Stimulated activated CD8-positive, alpha-beta memory T cell treated with anti-CD3 and anti-CD28 coated beads, Interleukin-2, amount 100 ng/mL, for 48 hours (primary cell): ENCODE results near the gene PPM1E.
A peak's percentile ranks its signal among the peaks of the same experiment; 100 is the strongest.
"Not testable (repeated sequence)": the region's sequence is repeated elsewhere in the genome, so short reads cannot be mapped to it uniquely, and the experiment has no call there.

Experiments
- DNase-seq, 2 donors: peaks; one replicate each; pipeline ENCODE4 v3.0.0-alpha.2; 2020; ENCODE audit warnings: low read depth in 2 of 2

Gene PPM1E

GRCh38 chr17:58755577-58756245 lies at the start of gene PPM1E:
Gene PPM1E, plus strand, starts transcription at chr17:58755854.
- peak; percentile 31 to 36 for DNase-seq

- no peak for DNase-seq
These were observed 49.1 kb upstream of the PPM1E start for GRCh38 chr17:58706351-58707140.

GRCh38 chr17:58710948-58711552 lies 44.6 kb upstream of the PPM1E start:
- DNase-seq, result no peak

GRCh38 chr17:58722274-58722673 lies 33.4 kb upstream of the PPM1E start:
- DNase-seq, result no peak

GRCh38 chr17:58722696-58723095 lies 33.0 kb upstream of the PPM1E start:
- no peak for DNase-seq

- DNase-seq, result no peak
These were observed 26.9 kb upstream of the PPM1E start for GRCh38 chr17:58728798-58729197.

- no peak for DNase-seq
These were observed 24.7 kb upstream of the PPM1E start for GRCh38 chr17:58730937-58731336.

- no peak for DNase-seq
These were observed 21.6 kb upstream of the PPM1E start for GRCh38 chr17:58734040-58734439.

GRCh38 chr17:58734811-58735210 lies 20.8 kb upstream of the PPM1E start:
- no peak for DNase-seq

- no peak for DNase-seq
These were observed 14.5 kb upstream of the PPM1E start for GRCh38 chr17:58741121-58741625.

GRCh38 chr17:58747674-58748073 lies 8.0 kb upstream of the PPM1E start:
- DNase-seq, result no peak

GRCh38 chr17:58749627-58750026 lies 6.0 kb upstream of the PPM1E start:
- DNase-seq, result not testable (repeated sequence)

GRCh38 chr17:58753026-58753425 lies 2.6 kb upstream of the PPM1E start:
- no peak for DNase-seq

- no peak for DNase-seq
These were observed 431 bp upstream of the PPM1E start for GRCh38 chr17:58755269-58755576.

GRCh38 chr17:58756246-58757161 lies 850 bp downstream of the PPM1E start:
- DNase-seq, result no peak

- no peak for DNase-seq
These were observed 1.5 kb downstream of the PPM1E start for GRCh38 chr17:58757162-58757613.

GRCh38 chr17:58758890-58759289 lies 3.2 kb downstream of the PPM1E start:
- no peak for DNase-seq

GRCh38 chr17:58759522-58759921 lies 3.9 kb downstream of the PPM1E start:
- DNase-seq, result no peak

- DNase-seq, result no peak
These were observed 4.6 kb downstream of the PPM1E start for GRCh38 chr17:58760248-58760647.

- no peak for DNase-seq
These were observed 7.6 kb downstream of the PPM1E start for GRCh38 chr17:58763263-58763662.

GRCh38 chr17:58764373-58764772 lies 8.7 kb downstream of the PPM1E start:
- DNase-seq, result no peak

GRCh38 chr17:58778482-58778881 lies 22.8 kb downstream of the PPM1E start:
- not testable (repeated sequence) for DNase-seq
